ENCODE measurements around the gene ALDH1A2. TPM values are rescaled to one million over a fixed set of nuclear protein-coding genes. Genes with fewer than 3 reads are reported as not detected.
"Not testable (repeated sequence)": the region's sequence is repeated elsewhere in the genome, so short reads cannot be mapped to it uniquely, and the experiment has no call there.

ALDH1A2 gene
- total RNA-seq, 1 donor from 2014 or later: 6.1 TPM

- no peak for DNase-seq
Measured at GRCh38 chr15:58066042-58066867, 744 bp upstream of the ALDH1A2 start.

GRCh38 chr15:58064980-58065444, 499 bp downstream of the ALDH1A2 start:
- DNase-seq: no peak

- DNase-seq: no peak
Measured at GRCh38 chr15:58064082-58064979, 1.2 kb downstream of the ALDH1A2 start.

- no peak for DNase-seq
Measured at GRCh38 chr15:58063614-58064013, 1.9 kb downstream of the ALDH1A2 start.

GRCh38 chr15:58062983-58063382, 2.5 kb downstream of the ALDH1A2 start:
- DNase-seq: no peak

GRCh38 chr15:58062175-58062574, 3.3 kb downstream of the ALDH1A2 start:
- DNase-seq: no peak

- no peak for DNase-seq
Measured at GRCh38 chr15:58060575-58060974, 4.9 kb downstream of the ALDH1A2 start.

- DNase-seq: no peak
Measured at GRCh38 chr15:58058729-58059128, 6.8 kb downstream of the ALDH1A2 start.

GRCh38 chr15:58058073-58058472, 7.4 kb downstream of the ALDH1A2 start:
- DNase-seq: no peak

GRCh38 chr15:58057559-58057958, 8.0 kb downstream of the ALDH1A2 start:
- DNase-seq: no peak

- DNase-seq: no peak
Measured at GRCh38 chr15:58056015-58056414, 9.5 kb downstream of the ALDH1A2 start.

- DNase-seq: no peak
Measured at GRCh38 chr15:58053315-58054153, 12.0 kb downstream of the ALDH1A2 start.

GRCh38 chr15:58052334-58052733, 13.2 kb downstream of the ALDH1A2 start:
- no peak for DNase-seq

GRCh38 chr15:58049520-58050227, 15.8 kb downstream of the ALDH1A2 start:
- DNase-seq: no peak

GRCh38 chr15:58048261-58048660, 17.2 kb downstream of the ALDH1A2 start:
- no peak for DNase-seq

GRCh38 chr15:58047149-58047548, 18.4 kb downstream of the ALDH1A2 start:
- DNase-seq: no peak

GRCh38 chr15:58046467-58046866, 19.0 kb downstream of the ALDH1A2 start:
- no peak for DNase-seq

GRCh38 chr15:58045376-58045775, 20.1 kb downstream of the ALDH1A2 start:
- DNase-seq: not testable (repeated sequence)

- DNase-seq: no peak
Measured at GRCh38 chr15:58044551-58044950, 21.0 kb downstream of the ALDH1A2 start.

- no peak for DNase-seq
Measured at GRCh38 chr15:58043192-58043903, 22.2 kb downstream of the ALDH1A2 start.

GRCh38 chr15:58042006-58042405, 23.5 kb downstream of the ALDH1A2 start:
- DNase-seq: no peak

All from occipital lobe (tissue), 2 donors.